ENCODE measurements around the gene ENTPD6. TPM values are rescaled to one million over a fixed set of nuclear protein-coding genes. Genes with fewer than 3 reads are reported as not detected.
A peak's percentile ranks its signal among the peaks of the same experiment; 100 is the strongest.
"Not testable (repeated sequence)": the region's sequence is repeated elsewhere in the genome, so short reads cannot be mapped to it uniquely, and the experiment has no call there.

The ENTPD6 gene
- total RNA-seq, 1 donor, result 50.7 TPM

DNA sequence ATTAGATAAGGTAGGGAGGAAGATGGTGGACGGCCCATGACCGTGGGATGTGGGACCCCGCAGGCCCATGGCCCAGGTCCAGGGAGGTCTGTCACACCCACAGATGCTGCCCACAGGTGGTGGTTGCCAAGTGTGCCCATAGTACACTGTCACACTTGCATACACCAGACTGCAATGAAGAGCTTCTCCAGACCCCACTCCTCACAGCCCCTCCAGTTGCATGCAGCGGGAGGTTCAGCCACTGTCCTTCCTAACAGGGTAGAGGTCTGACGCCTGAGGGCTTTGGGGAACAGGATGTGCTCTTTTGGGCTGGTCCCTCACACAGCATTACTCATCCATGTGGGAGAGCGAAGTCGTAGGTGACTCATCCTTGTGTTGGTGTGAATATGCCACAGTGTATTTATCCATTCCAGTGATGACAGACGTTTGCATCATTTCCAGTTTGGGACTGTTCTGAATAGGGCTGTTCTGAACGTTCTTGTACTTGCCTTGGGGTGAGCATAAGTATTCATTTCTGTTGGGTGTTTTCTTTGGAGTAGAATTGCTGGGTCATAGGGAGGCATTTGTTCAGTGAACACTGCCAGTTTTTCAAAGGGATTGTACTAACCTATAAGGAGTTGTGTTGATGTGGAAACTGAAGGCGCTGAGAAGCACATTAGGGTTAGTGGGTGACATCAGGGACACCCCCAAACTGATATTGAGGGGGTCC, 42.3 kb downstream of the ENTPD6 start:
- Histone ChIP-seq H2AFZ (ENCODE audit: low read length) (no peak overlapping the region), H3K4me3 (ENCODE audit: insufficient read depth, low read length) (peak overlapping the region; percentile 3), H3K9me3 (ENCODE audit: low read depth, low read length) (no peaks in the 10 kb centered on the region), H3K36me3 (ENCODE audit: insufficient read depth, low read length) (no peaks in the 10 kb centered on the region), H3K4me1 (ENCODE audit: insufficient read depth, low read length) (peaks cover 35% of the 10 kb centered on the region), H3K27ac (ENCODE audit: low read depth, low read length) (peak overlapping the region; percentile 93), H3K27me3 (ENCODE audit: insufficient read depth, low read length) (no peaks in the 10 kb centered on the region), H3K79me2 (ENCODE audit: insufficient read depth, low read length) (no peaks in the 10 kb centered on the region), H3K4me2 (ENCODE audit: insufficient read depth, low read length) (peak overlapping the region; percentile 49), H4K20me1 (ENCODE audit: insufficient read depth, low read length) (no peaks in the 10 kb centered on the region)
- no peak for TF ChIP-seq CTCF (IDR thresholded peaks at IDR 0.05; ENCODE audit: extremely low read depth, low read depth, low read length)
- DNase-seq (ENCODE audit: insufficient read length, low spot score, missing footprints), result peak; percentile 96

- peak; percentile 88 for DNase-seq (ENCODE audit: insufficient read length, low spot score, missing footprints)
- peaks cover 28% of the 10 kb centered on the region for H3K4me1 ChIP-seq (ENCODE audit: insufficient read depth, low read length)
- H2AFZ ChIP-seq (ENCODE audit: low read length), result no peak overlapping the region
These were observed 43.0 kb downstream of the ENTPD6 start for GRCh38 chr20:25238319-25239037.

GRCh38 chr20:25239387-25240370, 44.2 kb downstream of the ENTPD6 start:
- H3K4me3 ChIP-seq (ENCODE audit: insufficient read depth, low read length), result no peak overlapping the region
- H3K9me3 ChIP-seq (ENCODE audit: low read depth, low read length), result no peaks in the 10 kb centered on the region
- no peak overlapping the region for H3K4me2 ChIP-seq (ENCODE audit: insufficient read depth, low read length)
- peak overlapping the region; percentile 93 for H3K27ac ChIP-seq (ENCODE audit: low read depth, low read length)
- H2AFZ ChIP-seq (ENCODE audit: low read length), result no peak overlapping the region
- H3K4me1 ChIP-seq (ENCODE audit: insufficient read depth, low read length), result peaks cover 21% of the 10 kb centered on the region
- DNase-seq (ENCODE audit: insufficient read length, low spot score, missing footprints), result peak; percentile 29
- H4K20me1 ChIP-seq (ENCODE audit: insufficient read depth, low read length), result no peaks in the 10 kb centered on the region
- H3K79me2 ChIP-seq (ENCODE audit: insufficient read depth, low read length), result no peaks in the 10 kb centered on the region
- H3K27me3 ChIP-seq (ENCODE audit: insufficient read depth, low read length), result no peaks in the 10 kb centered on the region
- no peaks in the 10 kb centered on the region for H3K36me3 ChIP-seq (ENCODE audit: insufficient read depth, low read length)
- no peak for TF ChIP-seq CTCF (IDR thresholded peaks at IDR 0.05; ENCODE audit: extremely low read depth, low read depth, low read length)

More at GRCh38 chr20:25238319-25239037, 43.0 kb downstream of the ENTPD6 start:
- H3K36me3 ChIP-seq (ENCODE audit: insufficient read depth, low read length), result no peaks in the 10 kb centered on the region
- peak overlapping the region; percentile 93 for H3K27ac ChIP-seq (ENCODE audit: low read depth, low read length)
- no peak for TF ChIP-seq CTCF (IDR thresholded peaks at IDR 0.05; ENCODE audit: extremely low read depth, low read depth, low read length)
- H3K79me2 ChIP-seq (ENCODE audit: insufficient read depth, low read length), result no peaks in the 10 kb centered on the region
- no peaks in the 10 kb centered on the region for H4K20me1 ChIP-seq (ENCODE audit: insufficient read depth, low read length)
- peak overlapping the region; percentile 3 for H3K4me3 ChIP-seq (ENCODE audit: insufficient read depth, low read length)
- no peaks in the 10 kb centered on the region for H3K27me3 ChIP-seq (ENCODE audit: insufficient read depth, low read length)
- peak overlapping the region; percentile 49 for H3K4me2 ChIP-seq (ENCODE audit: insufficient read depth, low read length)
- H3K9me3 ChIP-seq (ENCODE audit: low read depth, low read length), result no peaks in the 10 kb centered on the region

GRCh38 chr20:25240851-25241658, 45.5 kb downstream of the ENTPD6 start:
- peaks cover 18% of the 10 kb centered on the region for H3K4me1 ChIP-seq (ENCODE audit: insufficient read depth, low read length)
- H3K27ac ChIP-seq (ENCODE audit: low read depth, low read length); H3K79me2 ChIP-seq (ENCODE audit: insufficient read depth, low read length); DNase-seq (ENCODE audit: insufficient read length, low spot score, missing footprints); H3K9me3 ChIP-seq (ENCODE audit: low read depth, low read length); H2AFZ ChIP-seq (ENCODE audit: low read length); H3K36me3 ChIP-seq (ENCODE audit: insufficient read depth, low read length); H3K4me3 ChIP-seq (ENCODE audit: insufficient read depth, low read length); H4K20me1 ChIP-seq (ENCODE audit: insufficient read depth, low read length); H3K4me2 ChIP-seq (ENCODE audit: insufficient read depth, low read length); H3K27me3 ChIP-seq (ENCODE audit: insufficient read depth, low read length): not testable (repeated sequence)

GRCh38 chr20:25241659-25241955, 46.1 kb downstream of the ENTPD6 start:
- not testable (repeated sequence) for H3K27ac ChIP-seq (ENCODE audit: low read depth, low read length); H3K79me2 ChIP-seq (ENCODE audit: insufficient read depth, low read length); H3K4me3 ChIP-seq (ENCODE audit: insufficient read depth, low read length); H3K27me3 ChIP-seq (ENCODE audit: insufficient read depth, low read length); DNase-seq (ENCODE audit: insufficient read length, low spot score, missing footprints); H3K9me3 ChIP-seq (ENCODE audit: low read depth, low read length); H2AFZ ChIP-seq (ENCODE audit: low read length); H3K36me3 ChIP-seq (ENCODE audit: insufficient read depth, low read length); H3K4me2 ChIP-seq (ENCODE audit: insufficient read depth, low read length); H4K20me1 ChIP-seq (ENCODE audit: insufficient read depth, low read length)
- peaks cover 23% of the 10 kb centered on the region for H3K4me1 ChIP-seq (ENCODE audit: insufficient read depth, low read length)

Measured in osteoblast (primary cell).